ENCODE data around the gene NEK3. TPM values are rescaled to one million over a fixed set of nuclear protein-coding genes. Genes with fewer than 3 reads are reported as not detected.
"Not testable (repeated sequence)": the region's sequence is repeated elsewhere in the genome, so short reads cannot be mapped to it uniquely, and the experiment has no call there.

The NEK3 gene
- polyA plus RNA-seq = 1 to 10 TPM; 4.6 to 8.7 TPM

GRCh38 chr13:52159159-52159982, at the start of gene NEK3:
NEK3 (minus strand) TSS chr13:52159597; CDS start chr13:52156191, 3,406 bp downstream.
- no peaks in the 10 kb centered on the region for H3K36me3 ChIP-seq (ENCODE audit: control insufficient read depth in 2 of 2, insufficient read depth in 2 of 2, low read length in 1 of 2)
- H3K27me3 ChIP-seq (ENCODE audit: control insufficient read depth in 1 of 2, insufficient read depth in 2 of 2, low read length in 2 of 2) = no peaks in the 10 kb centered on the region
- H3K4me1 ChIP-seq (ENCODE audit: control insufficient read depth in 2 of 2, insufficient read depth in 2 of 2, low read length in 1 of 2) = peaks cover 0 to 3% of the 10 kb centered on the region in 2 donors
- H3K9me3 ChIP-seq (ENCODE audit: control insufficient read depth in 2 of 2, insufficient read depth in 1 of 2, low read depth in 1 of 2, low read length in 1 of 2) = no peaks in the 10 kb centered on the region
- H3K27ac ChIP-seq (ENCODE audit: low read depth in 2 of 2, low read length in 1 of 2) = peak within 1 kb of the TSS; percentile 11 to 36
- H3K4me3 ChIP-seq (ENCODE audit: low read depth in 1 of 2, low read length in 2 of 2) = peak within 1 kb of the TSS; percentile 71 to 78
- 3% methylated on average over 72 to 74 of the region's 74 CpGs for WGBS, 2 donors

- 81 to 85% methylated on average over 6 of the region's 6 CpGs for WGBS, 2 donors
- H3K36me3 ChIP-seq (ENCODE audit: control insufficient read depth in 2 of 2, insufficient read depth in 2 of 2, low read length in 1 of 2); H3K4me1 ChIP-seq (ENCODE audit: control insufficient read depth in 2 of 2, insufficient read depth in 2 of 2, low read length in 1 of 2); H3K9me3 ChIP-seq (ENCODE audit: control insufficient read depth in 2 of 2, insufficient read depth in 1 of 2, low read depth in 1 of 2, low read length in 1 of 2); H3K4me3 ChIP-seq (ENCODE audit: low read depth in 1 of 2, low read length in 2 of 2); H3K27me3 ChIP-seq (ENCODE audit: control insufficient read depth in 1 of 2, insufficient read depth in 2 of 2, low read length in 2 of 2); H3K27ac ChIP-seq (ENCODE audit: low read depth in 2 of 2, low read length in 1 of 2): not testable (repeated sequence)
These were observed 49.0 kb upstream of the NEK3 start for GRCh38 chr13:52208384-52208783.

DNA sequence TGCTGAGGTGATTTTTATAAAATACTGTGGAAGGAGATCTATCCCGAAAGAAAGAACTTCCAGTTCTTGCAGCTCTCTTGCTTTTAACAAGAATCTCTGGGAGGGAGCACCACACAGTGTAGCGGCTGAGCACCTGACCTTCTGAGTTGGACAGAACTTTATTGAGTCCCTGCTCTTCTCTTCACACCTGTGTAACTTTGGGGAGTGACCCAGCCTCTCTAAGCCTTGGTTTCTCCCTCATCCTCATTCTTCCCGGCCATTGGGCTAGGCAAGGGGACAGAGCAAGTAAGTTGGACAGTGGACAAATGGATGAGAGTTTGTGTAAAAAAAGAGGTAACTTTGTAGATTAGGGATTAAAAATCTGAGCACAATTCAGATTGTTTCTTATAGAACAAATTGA, 48.5 kb upstream of the NEK3 start:
- H3K27ac ChIP-seq (ENCODE audit: low read depth in 2 of 2, low read length in 1 of 2); H3K4me3 ChIP-seq (ENCODE audit: low read depth in 1 of 2, low read length in 2 of 2); H3K9me3 ChIP-seq (ENCODE audit: control insufficient read depth in 2 of 2, insufficient read depth in 1 of 2, low read depth in 1 of 2, low read length in 1 of 2); H3K4me1 ChIP-seq (ENCODE audit: control insufficient read depth in 2 of 2, insufficient read depth in 2 of 2, low read length in 1 of 2); H3K27me3 ChIP-seq (ENCODE audit: control insufficient read depth in 1 of 2, insufficient read depth in 2 of 2, low read length in 2 of 2); H3K36me3 ChIP-seq (ENCODE audit: control insufficient read depth in 2 of 2, insufficient read depth in 2 of 2, low read length in 1 of 2): not testable (repeated sequence)
- WGBS, 2 donors = 80 to 95% methylated on average over 2 to 3 of the region's 3 CpGs

GRCh38 chr13:52207337-52207736, 47.9 kb upstream of the NEK3 start:
- H3K4me3 ChIP-seq (ENCODE audit: low read depth in 1 of 2, low read length in 2 of 2); H3K4me1 ChIP-seq (ENCODE audit: control insufficient read depth in 2 of 2, insufficient read depth in 2 of 2, low read length in 1 of 2); H3K9me3 ChIP-seq (ENCODE audit: control insufficient read depth in 2 of 2, insufficient read depth in 1 of 2, low read depth in 1 of 2, low read length in 1 of 2); H3K27ac ChIP-seq (ENCODE audit: low read depth in 2 of 2, low read length in 1 of 2); H3K27me3 ChIP-seq (ENCODE audit: control insufficient read depth in 1 of 2, insufficient read depth in 2 of 2, low read length in 2 of 2); H3K36me3 ChIP-seq (ENCODE audit: control insufficient read depth in 2 of 2, insufficient read depth in 2 of 2, low read length in 1 of 2): not testable (repeated sequence)
- WGBS, 2 donors = no CpG with 5 or more reads among the region's 2 CpGs

DNA sequence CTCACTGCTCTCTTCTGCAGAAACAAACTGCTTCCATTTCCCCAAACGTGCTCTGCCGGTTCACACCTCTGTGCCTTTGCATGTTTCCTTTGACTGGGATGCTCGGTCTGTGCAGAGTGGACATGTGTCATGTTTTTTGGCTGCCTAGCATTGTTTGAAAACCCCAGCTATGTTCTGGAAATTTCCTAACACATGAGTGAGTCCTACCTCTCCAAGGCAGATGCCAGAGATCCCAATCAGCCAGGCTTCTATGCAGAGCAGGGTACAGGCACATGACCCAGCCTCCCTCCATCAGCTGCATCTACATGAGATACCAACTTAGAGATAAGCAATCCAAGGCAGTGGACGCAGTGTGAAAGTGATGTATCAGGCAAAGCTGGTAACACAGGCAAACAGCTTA, 45.1 kb upstream of the NEK3 start:
- H3K9me3 ChIP-seq (ENCODE audit: control insufficient read depth in 2 of 2, insufficient read depth in 1 of 2, low read depth in 1 of 2, low read length in 1 of 2); H3K4me3 ChIP-seq (ENCODE audit: low read depth in 1 of 2, low read length in 2 of 2); H3K36me3 ChIP-seq (ENCODE audit: control insufficient read depth in 2 of 2, insufficient read depth in 2 of 2, low read length in 1 of 2); H3K27me3 ChIP-seq (ENCODE audit: control insufficient read depth in 1 of 2, insufficient read depth in 2 of 2, low read length in 2 of 2); H3K4me1 ChIP-seq (ENCODE audit: control insufficient read depth in 2 of 2, insufficient read depth in 2 of 2, low read length in 1 of 2); H3K27ac ChIP-seq (ENCODE audit: low read depth in 2 of 2, low read length in 1 of 2): not testable (repeated sequence)
- WGBS, 2 donors = 69 to 73% methylated on average over 4 of the region's 4 CpGs

DNA sequence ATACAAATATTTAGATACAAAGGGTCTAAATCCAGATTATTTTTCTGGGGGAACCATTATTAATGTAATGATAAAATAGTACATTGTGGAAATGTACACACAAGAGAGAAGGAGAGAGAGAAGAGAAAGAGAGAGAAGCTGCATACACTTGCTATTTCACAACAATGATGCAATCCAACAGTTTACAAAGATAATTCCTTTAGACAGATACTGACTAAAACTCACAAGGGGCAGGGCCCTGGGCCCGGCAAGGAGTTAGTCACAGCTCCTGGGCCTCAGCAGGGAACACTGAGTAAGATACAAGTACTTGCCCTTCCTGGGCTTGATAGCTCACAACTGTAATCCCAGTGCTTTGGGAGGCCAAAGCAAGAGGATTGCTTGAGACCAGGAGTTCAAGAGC, 44.5 kb upstream of the NEK3 start:
- not testable (repeated sequence) for H3K9me3 ChIP-seq (ENCODE audit: control insufficient read depth in 2 of 2, insufficient read depth in 1 of 2, low read depth in 1 of 2, low read length in 1 of 2); H3K27me3 ChIP-seq (ENCODE audit: control insufficient read depth in 1 of 2, insufficient read depth in 2 of 2, low read length in 2 of 2); H3K36me3 ChIP-seq (ENCODE audit: control insufficient read depth in 2 of 2, insufficient read depth in 2 of 2, low read length in 1 of 2); H3K4me3 ChIP-seq (ENCODE audit: low read depth in 1 of 2, low read length in 2 of 2); H3K4me1 ChIP-seq (ENCODE audit: control insufficient read depth in 2 of 2, insufficient read depth in 2 of 2, low read length in 1 of 2); H3K27ac ChIP-seq (ENCODE audit: low read depth in 2 of 2, low read length in 1 of 2)
- WGBS, 2 donors = 20 to 31% methylated on average over 1 of the region's 1 CpG

DNA sequence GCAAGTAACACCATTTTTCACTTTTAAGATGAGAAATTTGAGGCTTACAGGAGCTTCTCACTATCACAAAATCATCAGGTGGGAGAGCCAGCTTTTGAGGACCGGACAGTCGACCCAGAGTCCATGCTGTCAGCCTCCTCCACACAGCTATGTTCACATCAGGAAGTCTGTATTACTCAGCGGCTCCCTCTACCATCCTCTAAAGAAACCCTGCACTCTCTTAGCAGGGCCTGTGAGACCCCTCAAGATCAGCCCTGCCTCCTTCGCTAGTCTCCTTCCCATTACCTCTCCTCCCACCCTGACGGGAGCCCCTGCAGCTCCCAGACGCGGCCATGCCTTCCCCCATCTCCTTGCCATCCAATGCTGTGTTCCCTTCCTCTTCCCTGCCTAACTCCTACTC, 43.1 kb upstream of the NEK3 start:
- H3K4me3 ChIP-seq (ENCODE audit: low read depth in 1 of 2, low read length in 2 of 2); H3K4me1 ChIP-seq (ENCODE audit: control insufficient read depth in 2 of 2, insufficient read depth in 2 of 2, low read length in 1 of 2); H3K36me3 ChIP-seq (ENCODE audit: control insufficient read depth in 2 of 2, insufficient read depth in 2 of 2, low read length in 1 of 2); H3K27ac ChIP-seq (ENCODE audit: low read depth in 2 of 2, low read length in 1 of 2); H3K9me3 ChIP-seq (ENCODE audit: control insufficient read depth in 2 of 2, insufficient read depth in 1 of 2, low read depth in 1 of 2, low read length in 1 of 2); H3K27me3 ChIP-seq (ENCODE audit: control insufficient read depth in 1 of 2, insufficient read depth in 2 of 2, low read length in 2 of 2): not testable (repeated sequence)
- WGBS, 2 donors = 50 to 54% methylated on average over 7 of the region's 7 CpGs

GRCh38 chr13:52201439-52202193, 42.2 kb upstream of the NEK3 start:
- not testable (repeated sequence) for H3K4me3 ChIP-seq (ENCODE audit: low read depth in 1 of 2, low read length in 2 of 2); H3K27ac ChIP-seq (ENCODE audit: low read depth in 2 of 2, low read length in 1 of 2); H3K36me3 ChIP-seq (ENCODE audit: control insufficient read depth in 2 of 2, insufficient read depth in 2 of 2, low read length in 1 of 2); H3K27me3 ChIP-seq (ENCODE audit: control insufficient read depth in 1 of 2, insufficient read depth in 2 of 2, low read length in 2 of 2); H3K4me1 ChIP-seq (ENCODE audit: control insufficient read depth in 2 of 2, insufficient read depth in 2 of 2, low read length in 1 of 2); H3K9me3 ChIP-seq (ENCODE audit: control insufficient read depth in 2 of 2, insufficient read depth in 1 of 2, low read depth in 1 of 2, low read length in 1 of 2)
- 46 to 54% methylated on average over 12 of the region's 12 CpGs for WGBS, 2 donors

DNA sequence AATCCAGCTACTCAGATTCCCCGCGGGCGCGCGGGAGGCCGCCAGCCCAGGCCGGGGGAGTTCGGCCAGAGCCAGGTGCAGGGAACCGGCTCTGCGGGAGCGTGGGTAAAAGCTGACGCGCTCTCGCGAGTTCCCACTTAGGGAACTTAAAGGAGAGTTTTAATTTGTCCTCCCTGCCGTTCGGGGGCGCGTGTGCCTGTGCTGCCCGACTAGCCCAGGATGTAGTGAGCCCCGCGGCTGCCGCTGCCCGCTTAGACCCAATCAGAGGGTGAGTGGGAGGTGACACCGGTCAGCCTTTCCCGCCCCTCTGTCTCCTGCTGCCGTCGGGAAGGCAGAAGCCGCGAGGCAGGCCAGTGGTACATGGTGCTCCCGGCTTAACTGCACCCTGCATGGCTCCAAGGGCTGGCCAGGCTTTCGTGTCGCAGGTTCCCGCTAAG, 36.0 kb upstream of the NEK3 start:
- Histone ChIP-seq H3K4me3 (ENCODE audit: low read depth in 1 of 2, low read length in 2 of 2) (peak overlapping the region; percentile 68 to 93), H3K36me3 (ENCODE audit: control insufficient read depth in 2 of 2, insufficient read depth in 2 of 2, low read length in 1 of 2) (no peaks in the 10 kb centered on the region), H3K27me3 (ENCODE audit: control insufficient read depth in 1 of 2, insufficient read depth in 2 of 2, low read length in 2 of 2) (no peaks in the 10 kb centered on the region), H3K27ac (ENCODE audit: low read depth in 2 of 2, low read length in 1 of 2) (peak overlapping the region in 1 of 2 donors; percentile 34), H3K4me1 (ENCODE audit: control insufficient read depth in 2 of 2, insufficient read depth in 2 of 2, low read length in 1 of 2) (no peaks in the 10 kb centered on the region), H3K9me3 (ENCODE audit: control insufficient read depth in 2 of 2, insufficient read depth in 1 of 2, low read depth in 1 of 2, low read length in 1 of 2) (no peaks in the 10 kb centered on the region)
- 5 to 12% methylated on average over 34 of the region's 34 CpGs for WGBS, 2 donors

Measured in esophagus (tissue), 2 donors.